Subcutaneous adipose tissue (tissue), 4 donors: ENCODE data around the gene PFKL. TPM values are rescaled to one million over a fixed set of nuclear protein-coding genes. Genes with fewer than 3 reads are reported as not detected.

Source experiments
- total RNA-seq, 4 donors: library from RNA; depleted of rRNA; stranded (reverse); fragments of >200 nt; gene quantifications; one replicate each; pipeline ENCODE4 v1.1.0, GENCODE V29; 2016
- TF ChIP-seq, protein P1 (sequence below): fragments of 450-650 bp; IDR thresholded peaks from one replicate; pipeline ENCODE4 v1.5.1; 2016; ENCODE audit warnings: low read depth, mild to moderate bottlenecking, control low read depth, antibody characterized with exemption, moderate library complexity

Gene PFKL
- total RNA-seq, 4 donors from 2014 or later, result 51.0 to 177 (median 77.3) TPM

DNA sequence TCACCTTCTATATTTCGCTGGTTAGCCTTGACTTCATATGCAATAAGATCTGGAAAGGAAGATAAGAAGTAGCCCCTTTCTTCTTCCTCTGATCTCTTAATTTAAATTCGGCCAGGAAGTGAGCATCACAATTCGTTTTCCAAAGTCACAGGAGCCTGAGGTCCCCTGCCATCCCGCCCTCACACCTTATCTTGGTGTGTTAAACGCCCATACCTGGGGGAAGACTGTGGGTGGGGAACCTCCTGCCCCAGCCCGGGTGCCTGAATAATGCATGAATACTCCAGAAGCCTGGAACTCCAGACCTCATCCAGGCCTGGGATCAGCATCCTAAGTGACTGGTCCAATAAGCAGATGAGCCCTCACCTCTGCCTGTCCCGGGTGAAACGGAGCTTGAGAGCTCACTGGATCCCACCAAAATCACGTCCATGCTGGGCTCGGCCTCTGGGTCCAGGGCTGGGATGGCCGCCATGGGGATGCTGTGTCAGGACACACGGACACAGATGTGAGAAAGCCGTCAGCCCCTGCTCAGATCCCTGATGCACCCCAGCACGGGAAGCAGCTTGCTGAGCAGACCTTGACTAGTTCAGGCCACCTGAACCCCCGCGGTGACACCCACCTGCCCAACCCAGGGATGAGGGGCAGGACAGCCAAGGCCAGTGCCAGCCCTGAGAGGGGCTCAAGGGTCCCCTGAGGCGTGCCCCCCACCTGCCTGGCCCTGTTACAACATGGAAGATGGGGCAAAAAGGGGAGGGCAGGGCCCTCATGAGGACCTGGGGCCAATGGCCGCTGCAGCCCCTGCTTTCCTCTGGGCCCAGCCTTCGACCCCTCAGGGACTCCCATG is 38.8 kb upstream of the PFKL start:
- TF ChIP-seq, protein P1, sequence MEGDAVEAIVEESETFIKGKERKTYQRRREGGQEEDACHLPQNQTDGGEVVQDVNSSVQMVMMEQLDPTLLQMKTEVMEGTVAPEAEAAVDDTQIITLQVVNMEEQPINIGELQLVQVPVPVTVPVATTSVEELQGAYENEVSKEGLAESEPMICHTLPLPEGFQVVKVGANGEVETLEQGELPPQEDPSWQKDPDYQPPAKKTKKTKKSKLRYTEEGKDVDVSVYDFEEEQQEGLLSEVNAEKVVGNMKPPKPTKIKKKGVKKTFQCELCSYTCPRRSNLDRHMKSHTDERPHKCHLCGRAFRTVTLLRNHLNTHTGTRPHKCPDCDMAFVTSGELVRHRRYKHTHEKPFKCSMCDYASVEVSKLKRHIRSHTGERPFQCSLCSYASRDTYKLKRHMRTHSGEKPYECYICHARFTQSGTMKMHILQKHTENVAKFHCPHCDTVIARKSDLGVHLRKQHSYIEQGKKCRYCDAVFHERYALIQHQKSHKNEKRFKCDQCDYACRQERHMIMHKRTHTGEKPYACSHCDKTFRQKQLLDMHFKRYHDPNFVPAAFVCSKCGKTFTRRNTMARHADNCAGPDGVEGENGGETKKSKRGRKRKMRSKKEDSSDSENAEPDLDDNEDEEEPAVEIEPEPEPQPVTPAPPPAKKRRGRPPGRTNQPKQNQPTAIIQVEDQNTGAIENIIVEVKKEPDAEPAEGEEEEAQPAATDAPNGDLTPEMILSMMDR, result no peak

DNA sequence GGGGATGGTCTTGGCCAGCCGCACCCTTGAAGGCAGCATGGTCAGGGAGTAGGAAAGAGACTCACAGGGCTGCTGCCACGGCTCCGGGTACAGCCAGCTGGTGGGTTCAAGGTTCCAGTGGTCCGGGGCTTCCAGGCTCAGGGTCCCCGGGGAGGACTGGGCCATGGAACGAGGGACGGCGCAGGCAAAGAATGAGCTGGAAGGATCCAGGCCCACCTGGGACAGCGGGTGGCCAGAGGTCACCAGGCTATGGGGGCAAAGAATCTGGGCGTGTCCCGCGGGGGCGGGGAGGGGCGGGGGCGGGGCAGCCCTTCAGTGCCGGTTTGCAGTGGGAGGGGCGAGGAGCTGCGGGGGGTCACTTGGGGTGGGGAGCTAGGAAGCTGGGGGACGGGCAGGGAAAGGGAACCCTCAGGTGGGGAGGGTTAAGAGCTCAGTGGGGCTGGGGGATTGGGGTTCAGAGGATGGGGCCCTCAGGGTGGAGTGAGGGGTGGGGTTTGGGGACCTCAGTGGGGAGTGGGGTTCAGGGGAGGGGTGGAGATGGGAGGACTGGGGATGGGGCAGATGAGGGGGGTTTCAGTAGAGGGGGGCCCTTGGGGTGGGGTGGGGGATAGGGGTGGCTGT is 38.1 kb upstream of the PFKL start, which contains the start of gene DNMT3L:
Gene DNMT3L (minus strand): TSS at position 223 of the 621 bp plus-strand sequence. CDS start 638 bp downstream, outside the sequence.
- TF ChIP-seq, protein P1, result no peak

DNA sequence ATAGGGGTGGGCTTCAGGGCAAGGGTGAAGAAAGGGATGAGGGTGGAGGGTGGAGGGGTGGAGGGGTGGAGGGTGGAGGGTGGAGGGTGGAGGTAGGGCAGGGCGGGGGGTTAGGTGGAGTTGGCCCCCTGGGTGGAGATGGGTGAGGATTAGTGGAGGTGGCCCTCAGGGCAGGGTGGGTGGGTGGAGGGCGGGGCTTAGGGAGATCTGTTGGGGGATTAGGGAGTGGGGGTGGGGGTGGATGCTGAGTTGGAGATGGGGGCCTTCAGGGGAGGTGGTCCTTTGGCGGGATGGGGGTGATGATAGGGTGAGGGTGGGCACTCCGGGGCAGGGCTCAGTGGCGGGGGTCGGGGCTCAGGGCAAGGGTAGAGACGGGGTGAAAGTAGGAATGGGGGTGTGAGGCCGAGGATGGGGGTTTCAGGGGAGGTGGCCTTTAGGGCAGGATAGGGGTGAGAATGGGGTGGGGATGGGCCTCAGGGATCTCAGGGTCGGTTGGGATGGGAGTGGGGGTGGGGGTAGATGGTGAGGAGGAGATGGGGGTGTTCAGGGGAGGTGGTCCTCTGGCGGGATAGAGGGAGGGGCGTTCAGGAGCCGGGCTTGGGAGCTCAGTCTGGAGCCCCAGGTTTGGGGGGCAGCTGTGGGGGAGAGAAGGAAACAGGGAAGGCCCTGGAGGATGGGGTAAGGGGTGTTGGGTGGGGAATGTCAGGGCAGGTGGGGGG is 37.4 kb upstream of the PFKL start:
- TF ChIP-seq, protein P1, result no peak

DNA sequence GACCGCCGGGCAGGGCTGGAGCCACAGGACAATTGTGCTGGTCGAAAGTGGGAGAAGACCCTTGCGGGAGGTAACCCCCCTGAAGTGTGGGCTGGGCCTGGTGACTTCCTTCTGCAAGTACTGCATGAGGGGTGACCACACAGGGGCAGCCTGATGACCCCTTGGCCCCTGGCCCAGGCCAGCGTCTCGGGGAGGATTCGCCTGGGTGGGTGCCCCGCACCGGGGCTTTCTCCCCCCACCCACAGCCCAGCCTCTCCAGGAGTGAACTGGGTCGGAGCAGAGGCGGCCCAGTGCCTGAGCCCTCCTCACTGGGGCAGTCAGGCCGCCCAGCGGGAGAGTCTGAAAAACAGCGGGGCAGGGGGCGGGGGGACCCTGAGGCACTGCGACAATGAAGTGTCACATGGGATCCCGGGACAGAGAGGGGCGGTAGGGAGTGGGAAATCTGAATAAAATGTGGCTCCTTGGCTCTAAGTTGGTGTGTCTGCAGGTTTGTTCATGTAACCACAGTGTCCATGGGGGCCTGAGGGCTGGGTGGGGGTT is 36.6 kb upstream of the PFKL start:
- TF ChIP-seq, protein P1, result no peak

DNA sequence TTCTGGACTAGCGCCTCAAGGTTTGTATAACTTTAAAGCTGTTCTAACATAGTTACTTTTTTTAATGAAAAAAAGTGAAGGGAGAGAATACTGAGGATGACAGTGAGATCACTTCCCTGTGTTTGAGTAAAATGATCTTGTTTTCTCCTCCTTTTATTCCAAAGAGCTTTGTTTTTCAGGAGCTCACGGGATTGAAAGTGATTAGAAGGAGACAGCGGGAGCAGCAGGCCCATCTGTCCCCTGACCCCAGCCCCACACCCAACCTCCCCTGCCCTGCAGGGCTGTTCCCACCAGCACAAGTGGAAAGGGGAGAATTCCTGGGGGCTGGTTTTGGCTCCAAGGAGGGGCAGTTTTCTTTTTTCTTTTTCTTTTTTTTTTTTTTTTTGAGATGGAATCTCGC is 36.1 kb upstream of the PFKL start:
- TF ChIP-seq, protein P1, result no peak

DNA sequence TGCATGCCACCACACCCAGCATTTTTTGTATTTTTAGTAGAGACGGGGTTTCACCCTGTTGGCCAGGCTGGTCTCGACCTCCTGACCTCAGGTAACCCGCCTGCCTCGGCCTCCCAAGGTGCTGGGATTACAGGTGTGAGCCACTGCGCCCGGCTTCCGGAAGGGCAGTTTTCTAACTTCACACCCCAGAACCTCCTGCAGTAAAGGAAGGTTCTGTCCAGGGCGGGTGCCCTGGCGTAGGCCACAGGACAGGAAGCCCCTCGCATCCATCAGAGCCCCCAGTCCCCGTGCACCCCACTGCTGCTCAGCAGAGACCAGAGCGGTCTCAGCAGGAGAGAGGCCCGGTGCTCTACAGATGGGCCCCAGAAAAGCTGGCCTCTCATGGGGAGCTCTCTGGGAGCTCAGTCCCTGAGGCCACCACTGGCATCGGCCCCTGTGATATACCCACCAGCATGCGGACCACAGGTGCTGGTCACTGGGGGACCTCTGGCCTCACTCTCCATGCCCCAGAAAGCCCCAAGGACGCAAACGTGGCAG is 34.1 kb upstream of the PFKL start:
- TF ChIP-seq, protein P1, result no peak
